ENCODE measurements around the gene DPH1.
A peak's percentile ranks its signal among the peaks of the same experiment; 100 is the strongest.

Gene DPH1

GRCh38 chr17:2082003-2082781, 52.2 kb downstream of the DPH1 start:
- DNase-seq, result no peak

GRCh38 chr17:2083613-2084035, 53.7 kb downstream of the DPH1 start:
- peak; percentile 97 to 99 for DNase-seq

DNA sequence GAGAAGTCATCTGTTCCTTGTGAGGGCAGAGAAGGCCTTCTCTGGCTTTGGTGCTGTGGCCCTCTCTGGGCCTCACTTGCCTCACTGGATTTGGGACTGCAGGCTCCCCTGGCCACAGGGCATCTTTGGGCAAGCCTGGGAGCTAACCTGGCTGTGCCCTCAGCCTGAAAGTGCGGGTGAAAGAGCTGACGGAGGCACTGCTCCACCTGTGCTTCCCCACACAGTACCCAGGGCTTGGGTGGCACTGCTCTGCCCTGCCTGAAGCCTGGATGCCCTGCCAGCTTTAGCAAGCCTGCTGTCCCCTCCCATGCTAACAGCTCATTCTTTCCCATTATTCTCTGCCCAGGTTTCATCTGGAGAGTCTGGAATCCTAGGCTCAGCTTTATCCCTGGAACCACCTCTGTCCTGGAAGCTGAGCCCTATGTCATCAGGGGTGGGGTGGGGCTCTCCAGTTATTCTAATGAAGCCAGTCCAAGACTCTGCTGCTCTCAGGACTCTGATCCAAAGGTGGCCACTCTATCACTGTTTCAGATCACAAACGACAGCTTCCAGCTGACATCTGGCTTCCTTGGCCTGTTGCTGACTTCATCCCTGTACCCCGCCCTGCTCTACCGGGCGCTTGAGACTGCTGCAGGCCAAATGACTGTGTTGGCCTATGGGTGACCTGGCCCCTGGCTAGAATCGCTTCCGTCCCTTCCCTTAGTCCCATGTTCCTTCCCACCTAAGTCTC, 54.2 kb downstream of the DPH1 start:
- DNase-seq, result peak in 1 of 2 donors; percentile 23

DNA sequence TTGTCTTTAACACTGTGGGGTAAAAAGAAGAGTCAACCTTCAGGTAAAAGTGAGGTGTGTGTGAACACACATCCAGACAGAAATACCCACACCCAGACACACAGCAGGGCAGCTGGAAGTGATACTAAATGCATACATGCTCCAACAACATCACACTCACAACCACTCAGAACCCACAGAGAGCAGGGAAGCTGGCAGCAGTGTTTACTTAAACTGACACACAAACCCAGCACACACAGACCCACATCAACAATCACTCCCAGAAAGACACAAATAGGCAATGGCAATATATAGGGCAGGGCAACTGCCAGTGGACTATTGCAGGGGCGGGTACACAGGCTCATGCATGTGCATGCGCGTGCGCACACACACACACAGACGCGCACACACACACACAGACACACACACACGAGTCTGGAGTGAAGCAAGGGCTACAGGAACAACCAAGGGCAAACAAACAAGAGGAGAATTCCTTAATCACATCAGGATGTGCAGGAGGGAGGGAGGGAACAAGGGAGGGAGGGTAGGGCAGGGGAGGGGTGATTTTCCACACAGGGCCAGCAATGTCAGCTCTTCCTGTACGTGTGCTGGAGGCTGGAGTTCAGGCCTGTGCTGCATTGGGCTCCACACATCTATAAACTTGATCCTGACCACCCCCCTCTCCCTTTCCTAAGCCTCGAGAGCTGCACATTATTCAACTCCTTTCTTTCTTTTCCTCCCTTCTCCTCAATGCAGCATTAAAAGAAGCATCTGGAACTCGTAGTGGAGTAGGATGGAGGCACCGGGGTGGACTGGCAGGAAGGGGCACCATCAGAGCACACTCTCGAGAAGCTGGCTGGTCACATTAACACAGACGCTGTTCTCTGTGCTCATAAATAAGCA, 55.1 kb downstream of the DPH1 start:
- no peak for DNase-seq

GRCh38 chr17:2085648-2085949, 55.6 kb downstream of the DPH1 start:
- DNase-seq, result no peak

DNA sequence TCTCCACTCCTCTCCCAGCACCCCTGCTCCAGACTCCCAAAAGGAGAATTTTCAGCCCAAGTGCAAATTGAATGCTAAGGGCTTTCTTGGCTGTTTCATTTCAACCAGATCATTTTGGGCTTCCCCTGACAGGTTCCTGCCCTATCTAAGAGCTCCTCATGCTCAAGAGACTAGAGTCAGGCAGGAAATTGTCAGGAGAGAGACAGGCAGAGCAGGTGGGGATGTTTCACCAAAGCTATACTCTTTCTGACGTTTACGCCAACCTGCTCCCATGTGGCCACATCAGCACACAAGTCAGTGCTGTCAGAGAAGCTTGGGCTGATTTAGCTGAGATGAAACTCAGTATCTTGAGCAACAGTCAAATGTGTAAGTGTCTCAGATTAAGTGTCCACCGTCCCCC, 56.4 kb downstream of the DPH1 start:
- no peak for DNase-seq

- DNase-seq, result peak; percentile 96
Observed at GRCh38 chr17:2087597-2088211, 57.8 kb downstream of the DPH1 start.

- DNase-seq, result peak in 1 of 2 donors; percentile 23
Observed at GRCh38 chr17:2089021-2089422, 59.1 kb downstream of the DPH1 start.

- DNase-seq, result peak in 1 of 2 donors; percentile 52
Observed at GRCh38 chr17:2090210-2090641, 60.3 kb downstream of the DPH1 start.

DNA sequence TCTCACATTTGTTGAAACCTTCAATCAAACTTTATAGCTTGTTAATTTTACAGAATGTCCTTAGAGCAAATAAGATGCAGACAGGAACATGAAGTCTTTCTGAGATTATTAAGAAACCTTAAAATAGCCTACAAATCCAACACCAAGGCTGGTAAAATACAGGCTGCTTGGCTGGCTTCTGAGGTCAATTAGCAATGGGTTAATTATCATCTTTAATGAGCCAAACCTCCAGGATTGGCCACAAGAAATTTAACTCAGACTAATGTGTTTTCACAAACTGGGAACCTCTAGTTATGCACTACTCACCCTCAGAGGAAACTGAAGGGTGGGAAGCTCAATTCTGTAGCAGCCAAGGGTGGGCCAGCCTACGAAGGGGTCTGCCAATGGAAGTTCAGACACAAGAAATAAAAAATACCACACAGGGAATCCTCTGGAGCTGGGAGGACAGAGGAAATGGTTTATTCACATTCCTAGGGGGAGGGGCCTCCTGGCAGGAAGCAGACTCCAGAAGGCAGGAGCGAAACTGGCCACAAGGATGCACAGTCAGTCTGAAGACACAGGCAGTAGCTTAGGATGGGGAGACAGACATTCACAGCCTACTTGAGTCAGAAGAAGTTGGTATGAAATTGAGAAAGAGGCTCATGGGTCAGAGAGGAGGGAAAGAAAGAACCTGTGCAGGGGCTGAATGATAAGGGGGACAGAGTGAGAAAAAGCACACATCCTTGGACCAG, 61.0 kb downstream of the DPH1 start:
- no peak for DNase-seq

DNA sequence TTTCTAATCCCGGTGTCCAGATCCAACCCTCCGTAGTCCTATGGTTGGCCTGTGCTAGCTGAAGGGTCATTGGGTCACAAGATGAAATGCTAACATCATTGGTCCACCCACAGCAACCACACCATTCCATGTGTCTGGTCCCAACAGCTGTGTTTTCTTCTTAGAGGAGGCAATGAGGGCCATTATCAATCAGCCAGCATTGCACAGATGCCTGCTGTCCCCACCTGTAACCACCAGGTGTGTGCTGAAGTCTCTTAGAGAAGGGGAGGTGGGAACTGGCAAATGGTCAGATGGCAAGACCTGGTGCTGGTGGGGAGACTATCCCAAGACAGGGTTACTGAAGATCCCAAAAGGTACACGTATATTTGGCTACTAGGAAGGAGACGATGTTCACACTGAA, 62.3 kb downstream of the DPH1 start:
- no peak for DNase-seq

DNA sequence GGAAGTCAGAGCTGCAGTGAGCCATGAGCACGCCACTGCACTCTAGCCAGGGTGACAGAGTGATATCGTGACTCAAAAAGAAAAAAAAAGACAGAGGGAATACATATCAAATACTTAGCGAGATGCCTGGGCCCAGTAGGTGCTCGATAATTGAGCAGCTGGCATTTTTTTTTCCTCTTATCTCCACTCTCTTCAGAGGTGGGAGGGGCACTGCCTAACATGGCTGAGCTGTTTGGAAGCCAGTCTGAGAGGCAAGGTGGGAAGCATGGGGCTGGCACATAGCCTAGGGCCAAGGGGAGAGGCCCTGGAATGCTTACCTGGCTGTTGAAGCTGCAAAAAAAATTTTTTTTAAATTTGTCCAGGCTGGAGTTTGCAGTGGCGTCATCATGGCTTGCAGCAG, 63.4 kb downstream of the DPH1 start:
- no peak for DNase-seq
